GM12878 (cell line): ENCODE data around the gene EEF2K. TPM values are rescaled to one million over a fixed set of nuclear protein-coding genes. Genes with fewer than 3 reads are reported as not detected.

Experiments
- CBX3 ChIP-seq: fragments of 200-600 bp; sonication (generic); IDR thresholded peaks from 2 replicates; pipeline ENCODE4 v1.6.1; 2016; ENCODE audit warnings: low read depth, borderline replicate concordance
- CREM ChIP-seq: IDR thresholded peaks from 2 replicates; pipeline ENCODE4 v1.6.1; 2014; ENCODE audit warnings: antibody characterized with exemption, low read depth
- EZH2 ChIP-seq: IDR thresholded peaks from 2 replicates; pipeline ENCODE4 v1.6.1; 2012; ENCODE audit warnings: low read depth, mild to moderate bottlenecking, control low read depth, inconsistent platforms, low read length, borderline replicate concordance; ENCODE audit not compliant: control insufficient read depth
- JUNB ChIP-seq: IDR thresholded peaks from 2 replicates; pipeline ENCODE4 v1.6.1; 2016; ENCODE audit warnings: antibody characterized with exemption, mild to moderate bottlenecking
- NFIC ChIP-seq: IDR thresholded peaks from 2 replicates; pipeline ENCODE4 v1.6.1; 2012; ENCODE audit warnings: low read depth, mild to moderate bottlenecking, inconsistent platforms, low read length, moderate library complexity
- SIN3A ChIP-seq: IDR thresholded peaks from 2 replicates; pipeline ENCODE4 v1.6.1; 2012; ENCODE audit warnings: low read depth, low read length, improper control_type of control experiment
- SMARCA5 ChIP-seq: fragments of 450-650 bp; IDR thresholded peaks from 2 replicates; pipeline ENCODE4 v1.6.1; 2017; ENCODE audit warnings: mild to moderate bottlenecking
- SUZ12 ChIP-seq: fragments of 200-600 bp; sonication (generic); IDR thresholded peaks from one replicate; pipeline ENCODE4 v1.6.1; 2018; ENCODE audit warnings: antibody characterized with exemption, mild to moderate bottlenecking; ENCODE audit not compliant: unreplicated experiment
- ZBED1 ChIP-seq: IDR thresholded peaks from 2 replicates; pipeline ENCODE4 v1.6.1; 2016; ENCODE audit warnings: borderline replicate concordance
- ZNF207 ChIP-seq: fragments of 450-650 bp; IDR thresholded peaks from 2 replicates; pipeline ENCODE4 v1.6.1; 2014; ENCODE audit warnings: antibody characterized with exemption, mild to moderate bottlenecking, borderline replicate concordance
- polyA plus RNA-seq, 11 experiments: library from polyadenylated mRNA; depleted of rRNA in 4 of 11; unstranded in 6 of 11; stranded (reverse) in 5 of 11; fragments of >200 nt; fragmentation: Nextera tagmentation in 4 of 11; fragmentation: Illumina TruSeq in 1 of 11; extraction: Ambion mirVana in 4 of 11; extraction: Trizol in 1 of 11; gene quantifications; 1 replicate in 1 of 11; 2 replicates in 10 of 11; pipeline versions ENCODE4 v1.2.1 to v1.2.3, GENCODE V29; 2011 to 2016; ENCODE audit warnings: inconsistent platforms in 2 of 11, missing spikeins in 2 of 11, low read depth in 1 of 11
- total RNA-seq, 4 experiments: library from RNA; depleted of rRNA in 3 of 4; stranded (reverse); fragments of >200 nt in 3 of 4; fragmentation: Illumina TruSeq in 1 of 4; extraction: Trizol in 1 of 4; gene quantifications; 2 replicates each; pipeline versions ENCODE4 v1.2.1 to v1.2.3, GENCODE V29; 2013 to 2021
- TF ChIP-seq, protein P1 (sequence below): IDR thresholded peaks from 2 replicates; pipeline ENCODE4 v1.6.1; 2012; ENCODE audit warnings: mild to moderate bottlenecking, low read depth, low read length
- TF ChIP-seq, protein P2 (sequence below): IDR thresholded peaks from 2 replicates; pipeline ENCODE4 v1.6.1; 2011; ENCODE audit warnings: mild to moderate bottlenecking, low read depth, low read length, moderate library complexity; ENCODE audit not compliant: insufficient replicate concordance
- TF ChIP-seq, protein P3 (sequence below): fragments of 450-650 bp; IDR thresholded peaks from 2 replicates; pipeline ENCODE4 v1.6.1; 2016; ENCODE audit warnings: mild to moderate bottlenecking, moderate library complexity, borderline replicate concordance
- TF ChIP-seq, protein P4 (sequence below): fragments of 450-650 bp; IDR thresholded peaks from 2 replicates; pipeline ENCODE4 v1.6.1; 2017; ENCODE audit warnings: mild to moderate bottlenecking
- TF ChIP-seq, protein P5 (sequence below), 3 experiments: IDR thresholded peaks in 2 of 3; conservative IDR thresholded peaks in 1 of 3; 2 replicates each; pipeline ENCODE4 v1.5.1; 2011; ENCODE audit warnings: low read depth in 3 of 3, low read length in 3 of 3, mild to moderate bottlenecking in 3 of 3, control low read depth in 2 of 3, moderate library complexity in 2 of 3, inconsistent platforms in 1 of 3, mixed read lengths in 1 of 3; ENCODE audit not compliant: control insufficient read depth in 2 of 3, insufficient read depth in 1 of 3; ENCODE audit errors: extremely low read depth in 1 of 3

EEF2K gene
- total and polyA plus RNA-seq, 10 of the 15 experiments (the other 5 are each of a cell fraction or from before 2014, with no cell fraction given), result 2.0 to 29.6 (median 12.2) TPM

DNA sequence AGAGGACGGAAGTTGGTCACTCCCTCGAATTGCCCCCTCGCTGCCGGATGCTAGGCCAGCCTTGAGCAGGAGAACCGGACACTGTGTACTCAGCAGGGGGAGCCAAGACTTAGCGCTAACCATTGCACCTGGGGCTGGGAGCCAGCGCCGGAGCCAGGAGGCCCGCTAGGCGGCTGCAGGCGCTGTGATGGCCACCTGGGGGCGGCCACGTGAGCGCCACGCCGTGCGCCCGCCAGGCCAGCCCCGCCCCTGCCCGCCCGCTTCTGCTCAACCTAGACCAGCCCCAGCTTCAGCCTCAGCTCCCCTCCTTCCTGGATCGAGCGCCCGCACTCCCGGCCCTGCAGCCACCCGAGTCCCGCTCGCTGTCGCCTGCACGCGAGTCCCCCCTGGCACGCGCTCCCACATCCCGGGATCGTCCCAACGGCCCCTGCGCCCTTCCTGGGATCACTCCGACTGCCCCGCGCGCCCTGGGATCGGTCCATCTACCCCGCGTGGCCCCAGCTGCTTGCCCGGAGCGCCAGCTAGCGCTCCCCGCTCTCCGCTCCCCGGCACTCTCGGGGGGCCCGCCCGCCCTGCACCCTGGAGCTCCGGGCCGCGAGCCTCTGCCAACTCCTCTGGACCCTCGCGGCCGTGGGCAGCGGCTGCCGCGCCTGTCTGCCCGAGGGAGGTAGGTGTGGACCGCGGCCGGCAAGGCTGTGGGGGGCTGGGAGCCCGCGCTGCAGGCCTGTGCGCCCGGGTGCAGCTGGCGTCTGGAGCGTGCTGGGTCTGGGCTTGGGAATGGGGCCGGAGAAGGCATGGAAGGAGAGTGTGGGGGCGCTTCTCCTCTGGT is at the start of gene EEF2K (continued):
- TF ChIP-seq, protein P1, sequence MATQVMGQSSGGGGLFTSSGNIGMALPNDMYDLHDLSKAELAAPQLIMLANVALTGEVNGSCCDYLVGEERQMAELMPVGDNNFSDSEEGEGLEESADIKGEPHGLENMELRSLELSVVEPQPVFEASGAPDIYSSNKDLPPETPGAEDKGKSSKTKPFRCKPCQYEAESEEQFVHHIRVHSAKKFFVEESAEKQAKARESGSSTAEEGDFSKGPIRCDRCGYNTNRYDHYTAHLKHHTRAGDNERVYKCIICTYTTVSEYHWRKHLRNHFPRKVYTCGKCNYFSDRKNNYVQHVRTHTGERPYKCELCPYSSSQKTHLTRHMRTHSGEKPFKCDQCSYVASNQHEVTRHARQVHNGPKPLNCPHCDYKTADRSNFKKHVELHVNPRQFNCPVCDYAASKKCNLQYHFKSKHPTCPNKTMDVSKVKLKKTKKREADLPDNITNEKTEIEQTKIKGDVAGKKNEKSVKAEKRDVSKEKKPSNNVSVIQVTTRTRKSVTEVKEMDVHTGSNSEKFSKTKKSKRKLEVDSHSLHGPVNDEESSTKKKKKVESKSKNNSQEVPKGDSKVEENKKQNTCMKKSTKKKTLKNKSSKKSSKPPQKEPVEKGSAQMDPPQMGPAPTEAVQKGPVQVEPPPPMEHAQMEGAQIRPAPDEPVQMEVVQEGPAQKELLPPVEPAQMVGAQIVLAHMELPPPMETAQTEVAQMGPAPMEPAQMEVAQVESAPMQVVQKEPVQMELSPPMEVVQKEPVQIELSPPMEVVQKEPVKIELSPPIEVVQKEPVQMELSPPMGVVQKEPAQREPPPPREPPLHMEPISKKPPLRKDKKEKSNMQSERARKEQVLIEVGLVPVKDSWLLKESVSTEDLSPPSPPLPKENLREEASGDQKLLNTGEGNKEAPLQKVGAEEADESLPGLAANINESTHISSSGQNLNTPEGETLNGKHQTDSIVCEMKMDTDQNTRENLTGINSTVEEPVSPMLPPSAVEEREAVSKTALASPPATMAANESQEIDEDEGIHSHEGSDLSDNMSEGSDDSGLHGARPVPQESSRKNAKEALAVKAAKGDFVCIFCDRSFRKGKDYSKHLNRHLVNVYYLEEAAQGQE, result 0 out of 2 replicates have a peak, but pooled peaks have one; percentile 9
- TF ChIP-seq, protein P2, sequence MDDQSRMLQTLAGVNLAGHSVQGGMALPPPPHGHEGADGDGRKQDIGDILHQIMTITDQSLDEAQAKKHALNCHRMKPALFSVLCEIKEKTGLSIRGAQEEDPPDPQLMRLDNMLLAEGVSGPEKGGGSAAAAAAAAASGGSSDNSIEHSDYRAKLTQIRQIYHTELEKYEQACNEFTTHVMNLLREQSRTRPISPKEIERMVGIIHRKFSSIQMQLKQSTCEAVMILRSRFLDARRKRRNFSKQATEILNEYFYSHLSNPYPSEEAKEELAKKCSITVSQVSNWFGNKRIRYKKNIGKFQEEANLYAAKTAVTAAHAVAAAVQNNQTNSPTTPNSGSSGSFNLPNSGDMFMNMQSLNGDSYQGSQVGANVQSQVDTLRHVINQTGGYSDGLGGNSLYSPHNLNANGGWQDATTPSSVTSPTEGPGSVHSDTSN, result no peak
- TF ChIP-seq NFIC (no peak), CBX3 (no peak), EZH2 (no peak), CREM (no peak), ZNF207 (0 out of 2 replicates have a peak, but pooled peaks have one; percentile 26), SIN3A (peak; percentile 75), SUZ12 (no peak), JUNB (no peak), ZBED1 (peak; percentile 42; the same call in 1 of the 2 replicates), SMARCA5 (peak; percentile 99)
- TF ChIP-seq, protein P3, sequence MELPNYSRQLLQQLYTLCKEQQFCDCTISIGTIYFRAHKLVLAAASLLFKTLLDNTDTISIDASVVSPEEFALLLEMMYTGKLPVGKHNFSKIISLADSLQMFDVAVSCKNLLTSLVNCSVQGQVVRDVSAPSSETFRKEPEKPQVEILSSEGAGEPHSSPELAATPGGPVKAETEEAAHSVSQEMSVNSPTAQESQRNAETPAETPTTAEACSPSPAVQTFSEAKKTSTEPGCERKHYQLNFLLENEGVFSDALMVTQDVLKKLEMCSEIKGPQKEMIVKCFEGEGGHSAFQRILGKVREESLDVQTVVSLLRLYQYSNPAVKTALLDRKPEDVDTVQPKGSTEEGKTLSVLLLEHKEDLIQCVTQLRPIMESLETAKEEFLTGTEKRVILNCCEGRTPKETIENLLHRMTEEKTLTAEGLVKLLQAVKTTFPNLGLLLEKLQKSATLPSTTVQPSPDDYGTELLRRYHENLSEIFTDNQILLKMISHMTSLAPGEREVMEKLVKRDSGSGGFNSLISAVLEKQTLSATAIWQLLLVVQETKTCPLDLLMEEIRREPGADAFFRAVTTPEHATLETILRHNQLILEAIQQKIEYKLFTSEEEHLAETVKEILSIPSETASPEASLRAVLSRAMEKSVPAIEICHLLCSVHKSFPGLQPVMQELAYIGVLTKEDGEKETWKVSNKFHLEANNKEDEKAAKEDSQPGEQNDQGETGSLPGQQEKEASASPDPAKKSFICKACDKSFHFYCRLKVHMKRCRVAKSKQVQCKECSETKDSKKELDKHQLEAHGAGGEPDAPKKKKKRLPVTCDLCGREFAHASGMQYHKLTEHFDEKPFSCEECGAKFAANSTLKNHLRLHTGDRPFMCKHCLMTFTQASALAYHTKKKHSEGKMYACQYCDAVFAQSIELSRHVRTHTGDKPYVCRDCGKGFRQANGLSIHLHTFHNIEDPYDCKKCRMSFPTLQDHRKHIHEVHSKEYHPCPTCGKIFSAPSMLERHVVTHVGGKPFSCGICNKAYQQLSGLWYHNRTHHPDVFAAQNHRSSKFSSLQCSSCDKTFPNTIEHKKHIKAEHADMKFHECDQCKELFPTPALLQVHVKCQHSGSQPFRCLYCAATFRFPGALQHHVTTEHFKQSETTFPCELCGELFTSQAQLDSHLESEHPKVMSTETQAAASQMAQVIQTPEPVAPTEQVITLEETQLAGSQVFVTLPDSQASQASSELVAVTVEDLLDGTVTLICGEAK, result peak; percentile 73; the same call in 1 of the 2 replicates
- TF ChIP-seq, protein P4, sequence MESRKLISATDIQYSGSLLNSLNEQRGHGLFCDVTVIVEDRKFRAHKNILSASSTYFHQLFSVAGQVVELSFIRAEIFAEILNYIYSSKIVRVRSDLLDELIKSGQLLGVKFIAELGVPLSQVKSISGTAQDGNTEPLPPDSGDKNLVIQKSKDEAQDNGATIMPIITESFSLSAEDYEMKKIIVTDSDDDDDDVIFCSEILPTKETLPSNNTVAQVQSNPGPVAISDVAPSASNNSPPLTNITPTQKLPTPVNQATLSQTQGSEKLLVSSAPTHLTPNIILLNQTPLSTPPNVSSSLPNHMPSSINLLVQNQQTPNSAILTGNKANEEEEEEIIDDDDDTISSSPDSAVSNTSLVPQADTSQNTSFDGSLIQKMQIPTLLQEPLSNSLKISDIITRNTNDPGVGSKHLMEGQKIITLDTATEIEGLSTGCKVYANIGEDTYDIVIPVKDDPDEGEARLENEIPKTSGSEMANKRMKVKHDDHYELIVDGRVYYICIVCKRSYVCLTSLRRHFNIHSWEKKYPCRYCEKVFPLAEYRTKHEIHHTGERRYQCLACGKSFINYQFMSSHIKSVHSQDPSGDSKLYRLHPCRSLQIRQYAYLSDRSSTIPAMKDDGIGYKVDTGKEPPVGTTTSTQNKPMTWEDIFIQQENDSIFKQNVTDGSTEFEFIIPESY, result no peak
- TF ChIP-seq, protein P5, sequence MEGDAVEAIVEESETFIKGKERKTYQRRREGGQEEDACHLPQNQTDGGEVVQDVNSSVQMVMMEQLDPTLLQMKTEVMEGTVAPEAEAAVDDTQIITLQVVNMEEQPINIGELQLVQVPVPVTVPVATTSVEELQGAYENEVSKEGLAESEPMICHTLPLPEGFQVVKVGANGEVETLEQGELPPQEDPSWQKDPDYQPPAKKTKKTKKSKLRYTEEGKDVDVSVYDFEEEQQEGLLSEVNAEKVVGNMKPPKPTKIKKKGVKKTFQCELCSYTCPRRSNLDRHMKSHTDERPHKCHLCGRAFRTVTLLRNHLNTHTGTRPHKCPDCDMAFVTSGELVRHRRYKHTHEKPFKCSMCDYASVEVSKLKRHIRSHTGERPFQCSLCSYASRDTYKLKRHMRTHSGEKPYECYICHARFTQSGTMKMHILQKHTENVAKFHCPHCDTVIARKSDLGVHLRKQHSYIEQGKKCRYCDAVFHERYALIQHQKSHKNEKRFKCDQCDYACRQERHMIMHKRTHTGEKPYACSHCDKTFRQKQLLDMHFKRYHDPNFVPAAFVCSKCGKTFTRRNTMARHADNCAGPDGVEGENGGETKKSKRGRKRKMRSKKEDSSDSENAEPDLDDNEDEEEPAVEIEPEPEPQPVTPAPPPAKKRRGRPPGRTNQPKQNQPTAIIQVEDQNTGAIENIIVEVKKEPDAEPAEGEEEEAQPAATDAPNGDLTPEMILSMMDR (IDR thresholded peaks at IDR 0.05 in 2 of 3, conservative IDR thresholded peaks at IDR 0.05 in 1 of 3; ENCODE audit: control insufficient read depth in 2 of 3, extremely low read depth in 1 of 3, insufficient read depth in 1 of 3, low read depth in 3 of 3, low read length in 3 of 3), result peak; percentile 76 to 93 (median 76)
